Activated CD4-positive, alpha-beta T cell treated with anti-CD3 and anti-CD28 coated beads, Interleukin-2, amount 50 U/mL, for 1 hour (primary cell): ENCODE measurements around the gene FOXO1.

Experiments used
- DNase-seq: peaks from one replicate; pipeline ENCODE4 v3.0.0-alpha.2; 2020

The FOXO1 gene

DNA sequence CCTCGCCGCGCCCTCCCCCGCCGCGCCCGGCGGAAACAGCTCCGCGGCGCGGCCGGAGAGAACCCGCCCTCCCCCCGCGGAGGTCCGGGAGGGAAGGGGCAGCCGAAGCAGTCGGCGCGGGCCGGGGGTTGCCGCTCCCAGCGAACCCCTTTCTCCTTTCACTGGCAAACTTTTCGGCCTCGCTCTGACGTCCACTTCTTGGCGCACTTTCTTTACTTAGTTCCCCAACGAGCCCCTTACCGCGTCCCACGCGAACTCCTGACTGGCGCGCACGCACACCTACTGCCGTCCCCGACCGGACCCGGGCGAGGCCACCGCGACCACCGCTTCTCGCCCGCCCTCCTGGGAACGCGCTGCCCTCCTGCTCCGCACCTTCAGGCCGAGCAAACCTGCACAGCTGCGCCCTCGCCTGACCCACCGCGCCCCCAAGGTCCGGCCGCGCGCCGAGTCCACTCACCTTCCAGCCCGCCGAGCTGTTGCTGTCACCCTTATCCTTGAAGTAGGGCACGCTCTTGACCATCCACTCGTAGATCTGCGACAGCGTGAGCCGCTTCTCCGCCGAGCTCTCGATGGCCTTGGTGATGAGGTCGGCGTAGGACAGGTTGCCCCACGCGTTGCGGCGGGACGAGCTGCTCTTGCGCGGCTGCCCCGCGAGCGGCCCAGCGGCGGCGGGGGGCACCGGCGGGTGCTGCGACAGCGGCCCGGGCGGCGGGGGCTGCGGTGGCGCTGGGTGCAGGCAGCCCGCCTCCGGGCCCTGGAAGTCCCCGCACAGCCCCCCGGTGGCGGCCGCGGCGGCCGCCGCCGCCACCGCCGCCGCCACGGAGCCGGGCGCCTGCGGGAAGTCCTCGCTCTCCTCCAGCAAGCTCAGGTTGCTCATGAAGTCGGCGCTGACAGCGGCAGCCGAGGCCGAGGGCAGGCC, 1.1 kb downstream of the FOXO1 start:
- peak; percentile 46 for DNase-seq

GRCh38 chr13:40664350-40665125, 1.9 kb downstream of the FOXO1 start:
- DNase-seq = peak; percentile 59

DNA sequence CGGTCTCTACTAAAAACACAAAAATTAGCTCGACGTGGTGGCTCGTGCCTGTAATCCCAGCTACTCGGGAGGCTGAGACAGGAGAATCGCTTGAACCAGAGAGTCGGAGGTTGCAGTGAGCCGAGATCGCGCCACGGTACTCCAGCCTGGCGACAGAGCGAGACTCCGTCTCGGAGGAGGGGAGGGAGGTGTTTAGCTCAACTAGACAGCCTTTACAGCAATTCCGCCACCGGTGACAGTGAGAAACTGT, 2.4 kb downstream of the FOXO1 start:
- DNase-seq = peak; percentile 68

GRCh38 chr13:40662866-40663265, 3.6 kb downstream of the FOXO1 start:
- no peak for DNase-seq

GRCh38 chr13:40661875-40662665, 4.4 kb downstream of the FOXO1 start:
- no peak for DNase-seq

DNA sequence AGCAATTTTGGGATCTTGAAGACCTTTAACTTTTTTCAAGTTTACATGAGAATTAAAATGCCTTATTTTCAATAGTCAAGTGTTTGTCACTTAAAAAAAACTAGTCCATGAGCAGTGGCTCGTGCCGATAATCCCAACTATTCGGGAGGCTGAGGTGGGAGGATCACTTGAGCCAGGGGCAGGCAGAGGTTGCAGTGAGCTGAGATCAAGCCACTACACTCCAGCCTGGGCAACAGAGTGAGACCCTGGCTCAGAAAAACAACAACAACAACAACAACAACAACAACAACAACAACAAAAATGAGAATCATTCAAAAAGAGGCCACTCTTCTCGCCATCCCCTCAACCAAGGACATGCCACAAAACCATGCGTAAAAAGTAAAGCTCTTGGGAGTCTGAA, 5.7 kb downstream of the FOXO1 start:
- DNase-seq = no peak

- DNase-seq = no peak
These were observed 6.2 kb downstream of the FOXO1 start for GRCh38 chr13:40660141-40660664.

DNA sequence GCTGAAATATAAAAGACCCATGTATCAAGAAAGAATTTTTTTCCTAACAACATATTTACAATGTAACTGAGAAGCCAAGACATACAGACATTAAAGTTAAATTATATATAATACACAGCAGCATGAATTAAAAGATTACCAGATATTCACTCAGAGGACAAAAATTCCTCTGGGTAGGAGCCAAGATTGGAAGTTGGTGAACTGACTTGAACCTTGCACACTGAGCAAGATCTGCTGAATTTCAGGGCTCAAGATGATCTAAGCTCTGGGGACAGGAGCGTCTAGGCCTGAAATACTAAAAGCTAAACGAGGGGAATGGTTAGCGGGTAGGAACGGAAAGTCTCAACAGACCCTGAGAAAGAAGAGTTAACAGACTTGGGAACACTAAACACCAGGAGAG, 8.5 kb downstream of the FOXO1 start:
- no peak for DNase-seq

DNA sequence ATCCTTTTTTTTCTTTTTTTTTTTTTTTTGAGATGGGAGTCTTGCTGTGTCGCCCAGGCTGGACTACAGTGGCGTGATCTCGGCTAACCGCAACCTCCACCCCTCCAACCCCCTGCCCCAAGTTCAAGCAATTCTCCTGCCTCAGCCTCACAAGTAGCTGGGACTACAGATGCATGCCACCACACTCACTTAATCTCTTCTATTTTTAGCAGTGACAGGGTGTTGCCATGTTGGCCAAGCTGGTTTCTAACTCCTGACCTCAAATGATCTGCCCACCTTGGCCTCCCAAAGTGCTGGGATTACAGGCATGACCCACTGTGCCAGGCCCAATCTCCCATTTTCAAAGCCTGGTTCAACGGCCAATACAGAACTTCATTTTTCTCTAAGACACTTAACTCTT, 9.1 kb downstream of the FOXO1 start:
- DNase-seq = no peak

DNA sequence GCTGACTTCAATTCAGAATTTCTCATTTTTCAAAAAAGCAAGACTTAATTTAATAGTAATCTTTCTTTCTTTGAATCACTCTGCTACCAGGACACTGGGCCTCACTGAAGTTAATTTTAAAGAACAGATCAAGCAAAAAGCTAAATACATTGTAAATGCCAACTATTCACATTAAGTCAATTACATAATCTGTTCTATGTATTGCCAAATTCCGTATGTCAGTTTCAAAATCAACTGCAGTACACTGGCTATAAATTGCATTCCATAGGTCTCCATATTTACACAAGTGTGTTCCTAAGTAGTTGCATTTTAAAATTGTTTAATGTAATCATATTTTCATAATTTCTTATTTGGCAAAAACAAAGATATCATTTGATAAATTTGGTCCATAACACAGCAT, 10.1 kb downstream of the FOXO1 start:
- no peak for DNase-seq

DNA sequence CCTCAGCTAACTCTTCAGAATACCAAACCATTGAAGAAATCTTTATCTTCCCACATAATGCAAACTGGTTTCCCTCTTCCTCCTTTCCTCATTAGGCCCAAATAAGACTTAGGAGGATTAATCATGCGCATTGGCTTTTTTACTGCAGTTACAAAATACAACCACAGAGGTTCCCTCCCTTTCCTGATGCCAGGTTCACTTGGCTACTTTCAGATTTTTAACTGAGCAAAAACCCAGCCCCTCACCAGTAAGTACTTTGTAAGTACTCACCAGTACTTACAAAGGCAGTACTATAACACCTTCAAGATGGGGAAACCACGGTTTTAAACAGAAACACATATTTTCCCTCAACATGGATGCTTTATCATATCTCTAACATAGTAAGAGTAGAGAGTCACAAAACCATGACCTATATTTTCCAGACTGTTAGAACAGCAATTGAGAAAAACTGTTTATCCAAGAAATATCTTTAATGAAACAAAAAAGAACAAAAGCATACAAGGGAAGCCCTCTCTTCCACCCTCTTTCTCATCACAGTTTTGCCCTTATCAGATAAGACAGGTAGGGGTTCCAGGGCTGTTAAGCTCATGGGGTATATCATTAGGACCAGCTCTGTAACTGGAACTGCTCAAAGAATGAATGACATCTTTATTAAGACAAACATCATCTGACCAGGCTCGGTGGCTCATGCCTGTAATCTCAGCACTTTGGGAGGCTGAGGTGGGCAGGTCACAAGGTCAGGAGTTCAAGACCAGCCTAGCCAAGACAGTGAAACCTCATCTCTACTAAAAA, 12.7 kb downstream of the FOXO1 start:
- DNase-seq = no peak

GRCh38 chr13:40652588-40652940, 13.9 kb downstream of the FOXO1 start:
- no peak for DNase-seq

DNA sequence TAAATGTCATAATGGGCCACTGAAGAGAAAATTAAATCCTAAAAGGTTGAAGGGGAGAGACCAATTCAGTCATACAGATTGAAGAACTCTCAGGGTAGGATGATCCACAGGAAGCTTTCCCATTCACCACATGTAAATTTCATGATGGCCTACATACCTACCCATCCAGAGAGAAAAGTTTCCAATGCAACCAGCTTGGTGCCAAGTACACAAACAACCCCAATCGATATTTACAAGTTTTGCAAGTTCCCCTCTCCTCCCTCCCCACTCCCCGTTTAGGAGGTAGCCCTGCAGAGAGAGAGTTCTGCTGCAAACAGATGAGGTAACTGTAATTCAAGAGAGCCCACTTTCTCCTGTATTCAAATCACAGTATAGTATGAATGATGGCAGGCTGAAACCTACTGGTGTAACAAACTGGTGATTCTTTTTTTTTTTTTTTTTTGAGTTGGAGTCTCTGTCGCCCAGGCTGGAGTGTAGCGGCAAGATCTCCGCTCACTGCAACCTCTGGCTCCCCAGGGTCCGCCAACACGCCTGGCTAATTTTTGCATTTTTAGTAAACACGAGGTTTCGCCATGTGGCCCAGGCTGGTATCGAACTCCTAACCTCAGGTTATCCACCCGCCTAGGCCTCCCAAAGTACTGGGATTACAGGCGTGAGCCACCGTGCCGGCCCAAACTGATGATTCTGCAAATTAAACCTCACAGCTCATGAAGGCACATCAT, 14.4 kb downstream of the FOXO1 start:
- no peak for DNase-seq

GRCh38 chr13:40648841-40649240, 17.6 kb downstream of the FOXO1 start:
- DNase-seq = no peak

- no peak for DNase-seq
These were observed 18.4 kb downstream of the FOXO1 start for GRCh38 chr13:40648040-40648439.

- DNase-seq = no peak
These were observed 21.4 kb downstream of the FOXO1 start for GRCh38 chr13:40644838-40645604.

DNA sequence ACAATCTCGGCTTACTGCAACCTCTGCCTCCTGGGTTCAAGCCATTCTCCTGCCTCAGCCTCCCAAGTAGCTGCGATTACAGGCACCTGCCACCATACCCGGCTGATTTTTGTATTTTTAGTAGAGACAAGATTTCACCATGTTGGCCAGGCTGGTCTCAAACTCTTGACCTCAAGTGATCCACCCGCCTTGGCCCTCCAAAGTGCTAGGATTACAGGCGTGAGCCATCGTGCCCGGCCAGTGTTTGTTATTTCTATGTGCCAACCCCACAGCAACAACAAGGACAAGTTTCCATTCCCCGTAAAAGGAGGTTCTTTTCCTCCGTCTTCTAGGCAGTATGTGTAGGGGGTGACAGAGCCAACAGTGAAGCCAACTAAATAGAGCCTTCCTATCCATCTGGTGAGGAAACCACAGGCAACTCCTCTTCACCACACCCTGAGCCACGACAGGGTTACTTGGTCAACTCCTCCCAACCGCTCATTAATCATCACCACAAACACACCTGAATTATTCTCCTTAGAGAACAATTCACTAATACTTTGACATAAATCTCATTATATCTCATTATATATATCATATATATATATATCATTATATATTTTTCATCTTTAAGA, 25.5 kb downstream of the FOXO1 start:
- DNase-seq = peak; percentile 17

- no peak for DNase-seq
These were observed 26.2 kb downstream of the FOXO1 start for GRCh38 chr13:40640202-40640601.

- DNase-seq = no peak
These were observed 27.2 kb downstream of the FOXO1 start for GRCh38 chr13:40639221-40639681.

GRCh38 chr13:40637643-40638042, 28.8 kb downstream of the FOXO1 start:
- no peak for DNase-seq
